WTC11 (cell line): ENCODE data around the gene GABBR2. TPM values are rescaled to one million over a fixed set of nuclear protein-coding genes. Genes with fewer than 3 reads are reported as not detected.

ENCODE experiments used
- ATAC-seq: fragments of 200-7000 bp; cut with Tn5 transposase; 2 replicates; pipeline ENCODE4 v1.10.0; 2021; ENCODE audit warnings: mild to moderate bottlenecking, moderate library complexity
- CTCF ChIA-PET: fragments of 300-600 bp; sonication (Branson Sonifier 250); formaldehyde crosslinking; loops from one replicate; lab custom pipeline; 2021; ENCODE audit warnings: antibody characterized with exemption; lab: Charles Lee
- POLR2A ChIA-PET: fragments of 350-600 bp; sonication (Branson Sonifier 250); formaldehyde crosslinking; loops from one replicate; lab custom pipeline; 2021; ENCODE audit warnings: antibody characterized with exemption; lab: Charles Lee
- DNase-seq: peaks from one replicate; pipeline ENCODE4 v3.0.0; 2021; ENCODE audit warnings: low spot score
- H3K27ac Mint-ChIP-seq: 2 replicates; pipeline ENCODE4 v1.8.0; 2021; ENCODE audit warnings: mixed read lengths
- H3K27me3 Mint-ChIP-seq: 2 replicates; pipeline ENCODE4 v1.8.0; 2021; ENCODE audit warnings: low read depth, mild to moderate bottlenecking, moderate library complexity, mixed read lengths
- H3K36me3 Mint-ChIP-seq: 2 replicates; pipeline ENCODE4 v1.8.0; 2021; ENCODE audit warnings: mixed read lengths
- H3K4me1 Mint-ChIP-seq: 2 replicates; pipeline ENCODE4 v1.8.0; 2022; ENCODE audit warnings: mixed read lengths
- H3K4me3 Mint-ChIP-seq: 2 replicates; pipeline ENCODE4 v1.8.0; 2021; ENCODE audit warnings: mild to moderate bottlenecking, moderate library complexity, mixed read lengths
- H3K9me3 Mint-ChIP-seq: 2 replicates; pipeline ENCODE4 v1.8.0; 2021; ENCODE audit warnings: mixed read lengths
- EMX1 ChIP-seq: fragments of 250-450 bp; sonication (Bioruptor Pico); IDR thresholded peaks from 2 replicates; pipeline ENCODE4 v1.8.0; 2021; ENCODE audit warnings: mild to moderate bottlenecking
- ESRRA ChIP-seq: sonication (generic); formaldehyde crosslinking; IDR thresholded peaks from 2 replicates; pipeline ENCODE4 v1.8.1; 2022; ENCODE audit warnings: mild to moderate bottlenecking, missing genetic modification reagents, borderline replicate concordance
- FOXK1 ChIP-seq: sonication (generic); formaldehyde crosslinking; IDR thresholded peaks from 2 replicates; pipeline ENCODE4 v1.8.0; 2022; ENCODE audit warnings: mild to moderate bottlenecking, moderate library complexity, missing genetic modification reagents
- IRF2 ChIP-seq: sonication (generic); formaldehyde crosslinking; IDR thresholded peaks from 2 replicates; pipeline ENCODE4 v1.8.0; 2022; ENCODE audit warnings: low read depth, missing genetic modification reagents, borderline replicate concordance
- JAZF1 ChIP-seq: fragments of 250-450 bp; sonication (Bioruptor Pico); IDR thresholded peaks from 2 replicates; pipeline ENCODE4 v1.9.0; 2021; ENCODE audit warnings: moderate library complexity, mild to moderate bottlenecking, inconsistent platforms
- MXD4 ChIP-seq: fragments of 250-450 bp; sonication (Bioruptor Pico); IDR thresholded peaks from 2 replicates; pipeline ENCODE4 v1.8.0; 2021; ENCODE audit warnings: mild to moderate bottlenecking, moderate library complexity, borderline replicate concordance
- MYBL2 ChIP-seq: sonication (generic); formaldehyde crosslinking; IDR thresholded peaks from 2 replicates; pipeline ENCODE4 v1.8.1; 2023; ENCODE audit warnings: mild to moderate bottlenecking, moderate library complexity, missing genetic modification reagents
- NR3C1 ChIP-seq: sonication (generic); formaldehyde crosslinking; conservative IDR thresholded peaks from 2 replicates; pipeline ENCODE4 v1.8.1; 2023; ENCODE audit warnings: low read depth, mild to moderate bottlenecking, missing genetic modification reagents
- OVOL2 ChIP-seq: fragments of 250-450 bp; sonication (Bioruptor Pico); IDR thresholded peaks from 2 replicates; pipeline ENCODE4 v1.9.0; 2021; ENCODE audit warnings: mild to moderate bottlenecking, borderline replicate concordance
- PRRX2 ChIP-seq: fragments of 250-450 bp; sonication (Bioruptor Pico); IDR thresholded peaks from 2 replicates; pipeline ENCODE4 v1.8.0; 2021; ENCODE audit warnings: mild to moderate bottlenecking
- TCF7 ChIP-seq: sonication (generic); formaldehyde crosslinking; IDR thresholded peaks from 2 replicates; pipeline ENCODE4 v1.8.0; 2022; ENCODE audit warnings: mild to moderate bottlenecking, low read depth, missing genetic modification reagents, moderate library complexity
- ZNF138 ChIP-seq: sonication (generic); formaldehyde crosslinking; conservative IDR thresholded peaks from 2 replicates; pipeline ENCODE4 v1.8.1; 2022; ENCODE audit warnings: mild to moderate bottlenecking, moderate library complexity, missing genetic modification reagents
- ZNF219 ChIP-seq: sonication (generic); formaldehyde crosslinking; IDR thresholded peaks from 2 replicates; pipeline ENCODE4 v1.8.0; 2023; ENCODE audit warnings: missing genetic modification reagents, mild to moderate bottlenecking, borderline replicate concordance
- ZNF263 ChIP-seq: sonication (generic); formaldehyde crosslinking; IDR thresholded peaks from 2 replicates; pipeline ENCODE4 v1.8.1; 2022; ENCODE audit warnings: low read depth, mild to moderate bottlenecking, moderate library complexity, missing genetic modification reagents
- ZNF317 ChIP-seq: sonication (generic); formaldehyde crosslinking; IDR thresholded peaks from 2 replicates; pipeline ENCODE4 v1.8.1; 2023; ENCODE audit warnings: low read depth, mild to moderate bottlenecking, moderate library complexity, missing genetic modification reagents, borderline replicate concordance
- ZNF416 ChIP-seq: fragments of 250-450 bp; sonication (Bioruptor Pico); IDR thresholded peaks from 2 replicates; pipeline ENCODE4 v1.9.0; 2021; ENCODE audit warnings: mild to moderate bottlenecking, inconsistent platforms
- ZNF512 ChIP-seq: sonication (generic); formaldehyde crosslinking; IDR thresholded peaks from 2 replicates; pipeline ENCODE4 v1.8.1; 2022; ENCODE audit warnings: missing genetic modification reagents, borderline replicate concordance
- ZSCAN18 ChIP-seq: fragments of 250-450 bp; sonication (Bioruptor Pico); IDR thresholded peaks from 2 replicates; pipeline ENCODE4 v2.1.2; 2022; ENCODE audit warnings: mild to moderate bottlenecking, moderate library complexity
- total RNA-seq: library from RNA; stranded (reverse); gene quantifications from 3 replicates; pipeline ENCODE4 v1.2.3, GENCODE V29; 2021
- TF ChIP-seq, protein P1 (sequence below): sonication (generic); formaldehyde crosslinking; IDR thresholded peaks from 2 replicates; pipeline ENCODE4 v1.8.1; 2023; ENCODE audit warnings: mild to moderate bottlenecking, missing genetic modification reagents, moderate library complexity
- TF ChIP-seq, protein P2 (sequence below): sonication (generic); formaldehyde crosslinking; IDR thresholded peaks from 2 replicates; pipeline ENCODE4 v1.8.1; 2023; ENCODE audit warnings: mild to moderate bottlenecking, moderate library complexity, missing genetic modification reagents
- TF ChIP-seq, protein P3 (sequence below): fragments of 250-450 bp; sonication (Bioruptor Pico); conservative IDR thresholded peaks from 2 replicates; pipeline ENCODE4 v1.9.0; 2021; ENCODE audit warnings: mild to moderate bottlenecking

The GABBR2 gene
- total RNA-seq, 1 experiment from 2014 or later: 0.92 TPM

- Mint-ChIP-seq H3K9me3 (peaks cover 9% of the 10 kb centered on the region), H3K27ac (no peak overlapping the region), H3K27me3 (no peaks in the 10 kb centered on the region; the same call in 1 of the 2 replicates), H3K36me3 (no peaks in the 10 kb centered on the region), H3K4me1 (no peaks in the 10 kb centered on the region; the same call in 1 of the 2 replicates), H3K4me3 (no peak overlapping the region)
- no peak for TF ChIP-seq TCF7
- TF ChIP-seq, protein P1, sequence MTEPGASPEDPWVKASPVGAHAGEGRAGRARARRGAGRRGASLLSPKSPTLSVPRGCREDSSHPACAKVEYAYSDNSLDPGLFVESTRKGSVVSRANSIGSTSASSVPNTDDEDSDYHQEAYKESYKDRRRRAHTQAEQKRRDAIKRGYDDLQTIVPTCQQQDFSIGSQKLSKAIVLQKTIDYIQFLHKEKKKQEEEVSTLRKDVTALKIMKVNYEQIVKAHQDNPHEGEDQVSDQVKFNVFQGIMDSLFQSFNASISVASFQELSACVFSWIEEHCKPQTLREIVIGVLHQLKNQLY (CRISPR knock-in tag): no peak
- TF ChIP-seq ZNF512 (CRISPR knock-in tag): no peak
- no peak for TF ChIP-seq PRRX2 (CRISPR knock-in tag)
- no peak for TF ChIP-seq ZNF317 (CRISPR knock-in tag)
- DNase-seq: no peak
- ATAC-seq: no peak
- ChIA-PET POLR2A (no interaction called here), CTCF (interaction anchor here (0.7 kb wide), 1 partner anchor 210 kb away, joined by 3 read pairs; no protein-coding TSS in a partner anchor)
These were observed 127.8 kb downstream of the GABBR2 start for GRCh38 chr9:98580956-98581355.

DNA sequence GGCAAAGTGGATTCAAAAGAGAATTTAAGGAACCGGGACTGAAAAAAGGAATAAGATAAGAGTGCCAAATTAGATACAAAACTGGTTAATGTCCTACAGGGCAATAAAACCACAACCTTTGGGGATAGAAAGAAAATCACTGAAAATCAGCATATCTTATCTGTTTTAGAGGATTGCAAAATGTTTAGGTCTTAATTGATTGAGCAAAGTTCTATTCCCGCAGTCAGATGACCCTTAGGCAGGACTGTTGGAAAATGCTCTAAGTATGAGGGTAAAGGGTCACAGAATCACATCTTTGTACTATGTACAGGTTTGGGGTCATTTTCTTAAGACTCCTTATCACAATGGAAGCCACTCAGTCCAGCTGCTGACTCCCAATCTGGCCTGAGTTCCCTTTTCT, 129.0 kb downstream of the GABBR2 start:
- no peak for ATAC-seq
- H3K27me3 Mint-ChIP-seq: no peaks in the 10 kb centered on the region; the same call in 1 of the 2 replicates
- no peak for DNase-seq
- TF ChIP-seq, protein P1 (CRISPR knock-in tag): no peak
- no peak for TF ChIP-seq ZNF512 (CRISPR knock-in tag)
- no peak for TF ChIP-seq ZSCAN18 (CRISPR knock-in tag)
- no peak for TF ChIP-seq JAZF1 (CRISPR knock-in tag)
- TF ChIP-seq NR3C1 (CRISPR knock-in tag): no peak
- no peaks in the 10 kb centered on the region for H3K36me3 Mint-ChIP-seq
- ChIA-PET CTCF (interaction anchor here (0.5 kb wide), 1 partner anchor 194 kb away, joined by 3 read pairs; no protein-coding TSS in a partner anchor), POLR2A (no interaction called here)
- H3K4me3 Mint-ChIP-seq: no peak overlapping the region
- H3K27ac Mint-ChIP-seq: no peak overlapping the region
- H3K9me3 Mint-ChIP-seq: peaks cover 4% of the 10 kb centered on the region; the same call in 1 of the 2 replicates
- no peaks in the 10 kb centered on the region; the same call in 1 of the 2 replicates for H3K4me1 Mint-ChIP-seq

- Mint-ChIP-seq H3K36me3 (no peaks in the 10 kb centered on the region), H3K27ac (no peak overlapping the region), H3K4me3 (no peak overlapping the region), H3K9me3 (0 out of 2 replicates have a peak, but pooled peaks cover 4% of the 10 kb centered on the region), H3K4me1 (no peaks in the 10 kb centered on the region), H3K27me3 (no peaks in the 10 kb centered on the region; the same call in 1 of the 2 replicates)
- ATAC-seq: no peak
- no peak for DNase-seq
- ChIA-PET CTCF (interaction anchor here (0.8 kb wide), 1 partner anchor 8 kb away, joined by 4 read pairs; no protein-coding TSS in a partner anchor), POLR2A (no interaction called here)
- TF ChIP-seq ZNF219 (CRISPR knock-in tag) (no peak), OVOL2 (CRISPR knock-in tag) (no peak), FOXK1 (CRISPR knock-in tag) (no peak), ESRRA (CRISPR knock-in tag) (no peak), PRRX2 (CRISPR knock-in tag) (no peak), MYBL2 (CRISPR knock-in tag) (no peak), MXD4 (CRISPR knock-in tag) (no peak), ZNF138 (CRISPR knock-in tag) (no peak), ZNF263 (CRISPR knock-in tag) (no peak), ZNF317 (CRISPR knock-in tag) (no peak), ZNF416 (CRISPR knock-in tag) (no peak), EMX1 (no peak), IRF2 (CRISPR knock-in tag) (no peak)
- TF ChIP-seq, protein P2, sequence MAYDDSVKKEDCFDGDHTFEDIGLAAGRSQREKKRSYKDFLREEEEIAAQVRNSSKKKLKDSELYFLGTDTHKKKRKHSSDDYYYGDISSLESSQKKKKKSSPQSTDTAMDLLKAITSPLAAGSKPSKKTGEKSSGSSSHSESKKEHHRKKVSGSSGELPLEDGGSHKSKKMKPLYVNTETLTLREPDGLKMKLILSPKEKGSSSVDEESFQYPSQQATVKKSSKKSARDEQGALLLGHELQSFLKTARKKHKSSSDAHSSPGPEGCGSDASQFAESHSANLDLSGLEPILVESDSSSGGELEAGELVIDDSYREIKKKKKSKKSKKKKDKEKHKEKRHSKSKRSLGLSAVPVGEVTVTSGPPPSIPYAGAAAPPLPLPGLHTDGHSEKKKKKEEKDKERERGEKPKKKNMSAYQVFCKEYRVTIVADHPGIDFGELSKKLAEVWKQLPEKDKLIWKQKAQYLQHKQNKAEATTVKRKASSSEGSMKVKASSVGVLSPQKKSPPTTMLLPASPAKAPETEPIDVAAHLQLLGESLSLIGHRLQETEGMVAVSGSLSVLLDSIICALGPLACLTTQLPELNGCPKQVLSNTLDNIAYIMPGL (CRISPR knock-in tag): no peak
- TF ChIP-seq, protein P3, sequence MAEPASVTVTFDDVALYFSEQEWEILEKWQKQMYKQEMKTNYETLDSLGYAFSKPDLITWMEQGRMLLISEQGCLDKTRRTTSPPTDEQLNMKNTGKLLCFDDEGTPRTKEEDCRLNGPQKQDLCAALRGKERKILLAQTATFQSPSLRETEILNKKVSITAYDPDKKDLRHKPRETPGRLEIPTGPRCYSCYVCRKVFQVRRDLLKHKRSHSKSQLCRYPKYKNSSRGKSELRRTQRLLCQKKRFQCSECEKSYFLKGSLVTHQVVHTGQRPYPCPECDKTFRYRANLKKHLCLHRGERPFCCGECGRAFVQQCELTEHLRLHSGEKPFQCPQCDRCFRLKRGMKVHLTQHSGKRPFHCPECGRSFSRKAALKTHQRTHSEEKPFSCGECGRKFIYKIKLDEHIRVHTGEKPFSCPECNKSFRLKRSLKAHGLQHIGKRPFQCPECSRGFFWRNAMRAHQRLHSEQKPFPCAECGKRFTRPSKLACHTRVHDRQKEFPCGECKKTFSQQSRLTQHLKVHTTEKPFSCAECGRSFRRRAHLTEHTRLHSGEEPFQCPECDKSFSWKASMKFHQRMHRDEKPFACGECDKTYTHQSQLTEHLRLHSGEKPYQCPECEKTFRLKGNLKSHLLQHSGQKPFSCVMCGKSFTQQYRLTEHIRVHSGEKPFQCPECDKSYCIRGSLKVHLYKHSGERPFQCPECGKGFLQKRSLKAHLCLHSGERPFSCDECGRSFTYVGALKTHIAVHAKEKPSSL (CRISPR knock-in tag): no peak
These were observed 131.3 kb downstream of the GABBR2 start for GRCh38 chr9:98577446-98577845.
